ENCODE measurements around the gene SSBP3.

DNA sequence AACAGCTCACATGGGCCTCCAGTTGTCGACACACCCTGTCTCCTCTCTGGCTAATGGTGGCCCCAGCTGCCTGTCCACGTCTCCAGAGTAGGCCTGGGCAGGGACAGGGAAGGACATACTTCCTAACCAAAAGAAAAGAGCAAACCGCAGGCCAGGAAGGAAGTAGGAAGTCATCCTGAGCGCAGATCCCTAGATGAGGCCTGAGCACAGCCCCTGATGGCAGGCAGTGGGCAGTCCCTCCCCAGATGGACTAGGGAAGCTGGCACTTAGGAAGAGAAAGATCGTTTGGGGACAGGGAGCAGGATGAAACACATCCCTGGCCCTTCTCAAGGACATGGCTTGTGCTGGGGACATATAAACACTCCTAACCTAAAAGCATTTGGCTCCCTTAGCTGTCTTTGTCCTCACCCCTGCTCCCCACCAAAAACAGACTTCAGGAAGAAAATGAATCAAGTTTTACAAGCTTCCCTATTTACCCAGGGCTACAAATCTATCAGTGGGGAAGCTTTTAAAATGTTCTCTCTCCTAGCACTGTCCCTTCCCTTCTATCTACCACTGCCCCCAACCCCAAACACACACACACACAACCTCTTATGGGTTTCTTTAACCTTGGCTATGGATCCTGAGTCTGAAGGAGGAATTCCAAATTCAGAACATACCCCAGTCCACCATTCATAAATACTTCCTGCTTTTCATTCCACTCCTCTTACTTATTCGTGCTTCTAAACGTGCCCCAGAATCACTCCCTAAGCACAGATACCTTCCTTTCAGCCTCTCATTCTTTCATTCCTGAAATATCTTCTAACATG, 21.1 kb downstream of the SSBP3 start:
- TF ChIP-seq, protein P1, sequence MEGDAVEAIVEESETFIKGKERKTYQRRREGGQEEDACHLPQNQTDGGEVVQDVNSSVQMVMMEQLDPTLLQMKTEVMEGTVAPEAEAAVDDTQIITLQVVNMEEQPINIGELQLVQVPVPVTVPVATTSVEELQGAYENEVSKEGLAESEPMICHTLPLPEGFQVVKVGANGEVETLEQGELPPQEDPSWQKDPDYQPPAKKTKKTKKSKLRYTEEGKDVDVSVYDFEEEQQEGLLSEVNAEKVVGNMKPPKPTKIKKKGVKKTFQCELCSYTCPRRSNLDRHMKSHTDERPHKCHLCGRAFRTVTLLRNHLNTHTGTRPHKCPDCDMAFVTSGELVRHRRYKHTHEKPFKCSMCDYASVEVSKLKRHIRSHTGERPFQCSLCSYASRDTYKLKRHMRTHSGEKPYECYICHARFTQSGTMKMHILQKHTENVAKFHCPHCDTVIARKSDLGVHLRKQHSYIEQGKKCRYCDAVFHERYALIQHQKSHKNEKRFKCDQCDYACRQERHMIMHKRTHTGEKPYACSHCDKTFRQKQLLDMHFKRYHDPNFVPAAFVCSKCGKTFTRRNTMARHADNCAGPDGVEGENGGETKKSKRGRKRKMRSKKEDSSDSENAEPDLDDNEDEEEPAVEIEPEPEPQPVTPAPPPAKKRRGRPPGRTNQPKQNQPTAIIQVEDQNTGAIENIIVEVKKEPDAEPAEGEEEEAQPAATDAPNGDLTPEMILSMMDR (IDR thresholded peaks at IDR 0.05), result no peak
- no peak for TF ChIP-seq POLR2A (IDR thresholded peaks at IDR 0.05)
- TF ChIP-seq POLR2AphosphoS5 (IDR thresholded peaks at IDR 0.05), result peak; percentile 23 to 33 (median 26)
- no peak for TF ChIP-seq EP300 (IDR thresholded peaks at IDR 0.05; ENCODE audit: low read depth)
